Hepatocyte (in vitro differentiated cells): ENCODE results near the gene CUX1. TPM values are rescaled to one million over a fixed set of nuclear protein-coding genes. Genes with fewer than 3 reads are reported as not detected.

Source experiments
- DNase-seq: peaks from one replicate; pipeline ENCODE4 v3.0.0-alpha.2; 2016; ENCODE audit warnings: low spot score
- H2AFZ ChIP-seq: fragments of 200-600 bp; sonication (generic); 2 replicates; pipeline ENCODE4 v1.6.0; 2016; ENCODE audit warnings: antibody characterized with exemption, mild to moderate bottlenecking
- H3K27ac ChIP-seq: fragments of 200-600 bp; sonication (generic); 2 replicates; pipeline ENCODE4 v1.5.1; 2016; ENCODE audit warnings: mild to moderate bottlenecking
- H3K27me3 ChIP-seq: fragments of 200-600 bp; sonication (generic); 2 replicates; pipeline ENCODE4 v1.6.1; 2016
- H3K36me3 ChIP-seq: fragments of 200-600 bp; sonication (generic); replicated peaks from 2 replicates; pipeline ENCODE4 v1.5.1; 2016; ENCODE audit warnings: low read depth; ENCODE audit not compliant: insufficient read depth
- H3K4me1 ChIP-seq: fragments of 200-600 bp; sonication (generic); 2 replicates; pipeline ENCODE4 v1.5.1; 2016; ENCODE audit warnings: mild to moderate bottlenecking, moderate library complexity; ENCODE audit not compliant: insufficient read depth
- H3K4me2 ChIP-seq: fragments of 200-600 bp; sonication (generic); 2 replicates; pipeline ENCODE4 v1.6.0; 2016
- H3K4me3 ChIP-seq: fragments of 200-600 bp; sonication (generic); 2 replicates; pipeline ENCODE4 v1.5.1; 2016; ENCODE audit warnings: mild to moderate bottlenecking
- H3K79me2 ChIP-seq: fragments of 200-600 bp; sonication (generic); 2 replicates; pipeline ENCODE4 v1.6.0; 2017; ENCODE audit warnings: mild to moderate bottlenecking
- H3K9me2 ChIP-seq: fragments of 200-600 bp; sonication (generic); replicated peaks from 2 replicates; pipeline ENCODE4 v1.6.0; 2017; ENCODE audit warnings: mild to moderate bottlenecking; ENCODE audit not compliant: insufficient read depth
- H3K9me3 ChIP-seq: fragments of 200-600 bp; sonication (generic); 2 replicates; pipeline ENCODE4 v1.5.1; 2016; ENCODE audit warnings: low read depth, mild to moderate bottlenecking
- H4K20me1 ChIP-seq: fragments of 200-600 bp; sonication (generic); 2 replicates; pipeline ENCODE4 v1.6.0; 2016; ENCODE audit warnings: mild to moderate bottlenecking; ENCODE audit not compliant: insufficient read depth, poor library complexity, severe bottlenecking
- EZH2 ChIP-seq: fragments of 200-600 bp; sonication (generic); IDR thresholded peaks from 2 replicates; pipeline ENCODE4 v1.6.1; 2016; ENCODE audit warnings: antibody characterized with exemption, mild to moderate bottlenecking, borderline replicate concordance
- EZH2phosphoT487 ChIP-seq: fragments of 200-600 bp; sonication (generic); IDR thresholded peaks from one replicate; pipeline ENCODE4 v1.6.1; 2018; ENCODE audit warnings: antibody characterized with exemption, mild to moderate bottlenecking, low read depth, moderate library complexity; ENCODE audit not compliant: unreplicated experiment, severe bottlenecking
- WGBS: methylation state at CpG from one replicate; pipeline ENCODE4 v1.1.6; 2016; ENCODE audit warnings: low lambda C conversion rate; ENCODE audit errors: missing lambda C conversion rate; 5-methylcytosine and 5-hydroxymethylcytosine counted together
- polyA plus RNA-seq: library from polyadenylated mRNA; unstranded; fragments of >200 nt; fragmentation: Nextera tagmentation; extraction: Ambion mirVana; gene quantifications from 2 replicates; pipeline ENCODE4 v1.2.1, GENCODE V29; 2016
- total RNA-seq: library from RNA; depleted of rRNA; stranded (reverse); fragments of >200 nt; gene quantifications from 2 replicates; pipeline ENCODE4 v1.2.3, GENCODE V29; 2014
- TF ChIP-seq, protein P1 (sequence below): fragments of 200-600 bp; sonication (generic); IDR thresholded peaks from 2 replicates; pipeline ENCODE4 v1.5.1; 2016; ENCODE audit warnings: antibody characterized with exemption, mild to moderate bottlenecking; ENCODE audit not compliant: poor library complexity

CUX1 gene
- total and polyA plus RNA-seq, 2 experiments from 2014 or later: 60.1 to 76.8 TPM

DNA sequence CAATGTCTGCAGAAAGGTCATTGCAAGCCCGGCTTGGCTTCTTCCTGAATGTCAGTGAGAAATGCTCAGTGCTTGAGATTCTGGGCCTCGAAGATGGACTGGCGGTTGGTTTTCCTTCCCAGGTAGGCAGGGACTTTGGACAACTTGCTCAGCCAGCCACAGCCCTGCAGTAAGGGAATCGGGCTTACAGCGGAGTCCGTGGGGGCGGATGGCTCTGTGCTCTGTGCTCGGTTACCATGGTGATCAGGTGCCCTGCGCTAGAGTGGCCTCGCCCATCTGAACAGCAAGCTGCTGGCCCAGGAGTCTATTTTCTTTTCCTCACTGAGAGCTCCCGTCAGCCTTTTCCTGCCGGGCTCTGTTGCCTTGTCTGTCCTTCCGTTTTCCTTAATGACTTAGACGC is 391.4 kb downstream of the CUX1 start:
- Histone ChIP-seq H3K27ac (no peak overlapping the region), H3K4me2 (no peak overlapping the region), H2AFZ (no peak overlapping the region), H4K20me1 (no peaks in the 10 kb centered on the region), H3K9me2 (no peaks in the 10 kb centered on the region), H3K27me3 (no peaks in the 10 kb centered on the region), H3K4me3 (no peak overlapping the region), H3K9me3 (no peaks in the 10 kb centered on the region), H3K36me3 (no peaks in the 10 kb centered on the region), H3K4me1 (no peaks in the 10 kb centered on the region), H3K79me2 (no peaks in the 10 kb centered on the region)
- 81% methylated on average over 14 of the region's 14 CpGs for WGBS
- DNase-seq: peak; percentile 84
- TF ChIP-seq EZH2phosphoT487 (no peak), EZH2 (no peak)
- TF ChIP-seq, protein P1, sequence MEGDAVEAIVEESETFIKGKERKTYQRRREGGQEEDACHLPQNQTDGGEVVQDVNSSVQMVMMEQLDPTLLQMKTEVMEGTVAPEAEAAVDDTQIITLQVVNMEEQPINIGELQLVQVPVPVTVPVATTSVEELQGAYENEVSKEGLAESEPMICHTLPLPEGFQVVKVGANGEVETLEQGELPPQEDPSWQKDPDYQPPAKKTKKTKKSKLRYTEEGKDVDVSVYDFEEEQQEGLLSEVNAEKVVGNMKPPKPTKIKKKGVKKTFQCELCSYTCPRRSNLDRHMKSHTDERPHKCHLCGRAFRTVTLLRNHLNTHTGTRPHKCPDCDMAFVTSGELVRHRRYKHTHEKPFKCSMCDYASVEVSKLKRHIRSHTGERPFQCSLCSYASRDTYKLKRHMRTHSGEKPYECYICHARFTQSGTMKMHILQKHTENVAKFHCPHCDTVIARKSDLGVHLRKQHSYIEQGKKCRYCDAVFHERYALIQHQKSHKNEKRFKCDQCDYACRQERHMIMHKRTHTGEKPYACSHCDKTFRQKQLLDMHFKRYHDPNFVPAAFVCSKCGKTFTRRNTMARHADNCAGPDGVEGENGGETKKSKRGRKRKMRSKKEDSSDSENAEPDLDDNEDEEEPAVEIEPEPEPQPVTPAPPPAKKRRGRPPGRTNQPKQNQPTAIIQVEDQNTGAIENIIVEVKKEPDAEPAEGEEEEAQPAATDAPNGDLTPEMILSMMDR: no peak

DNA sequence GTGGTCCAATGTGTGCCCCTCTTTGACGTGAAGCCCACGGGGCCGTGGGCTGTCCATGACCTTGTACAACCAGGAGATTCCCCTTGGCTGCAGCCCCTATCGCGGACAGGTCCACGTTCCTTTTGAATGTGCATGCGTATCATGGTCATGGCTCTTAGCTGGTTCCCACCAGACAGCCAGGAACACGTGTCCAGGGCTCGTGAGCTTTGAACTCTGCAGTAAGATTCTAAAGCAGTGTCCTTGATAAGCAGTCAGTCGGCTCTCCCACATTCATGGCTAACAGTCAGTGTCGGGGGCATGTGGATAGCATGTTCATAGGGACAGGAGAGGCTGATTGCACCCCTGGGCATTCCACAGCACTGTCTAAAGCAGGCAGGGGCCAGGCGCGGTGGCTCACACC is 393.4 kb downstream of the CUX1 start:
- no peaks in the 10 kb centered on the region for H3K36me3 ChIP-seq
- no peaks in the 10 kb centered on the region for H3K9me2 ChIP-seq
- WGBS: 89% methylated on average over 13 of the region's 13 CpGs
- H3K4me2 ChIP-seq: no peak overlapping the region
- H3K27ac ChIP-seq: no peak overlapping the region
- no peak overlapping the region for H3K4me3 ChIP-seq
- H3K79me2 ChIP-seq: no peaks in the 10 kb centered on the region
- H3K9me3 ChIP-seq: no peaks in the 10 kb centered on the region
- H3K4me1 ChIP-seq: no peaks in the 10 kb centered on the region
- no peak overlapping the region for H2AFZ ChIP-seq
- no peaks in the 10 kb centered on the region for H3K27me3 ChIP-seq
- H4K20me1 ChIP-seq: no peaks in the 10 kb centered on the region
- no peak for DNase-seq
- no peak for TF ChIP-seq EZH2phosphoT487
- TF ChIP-seq, protein P1: no peak
- no peak for TF ChIP-seq EZH2

DNA sequence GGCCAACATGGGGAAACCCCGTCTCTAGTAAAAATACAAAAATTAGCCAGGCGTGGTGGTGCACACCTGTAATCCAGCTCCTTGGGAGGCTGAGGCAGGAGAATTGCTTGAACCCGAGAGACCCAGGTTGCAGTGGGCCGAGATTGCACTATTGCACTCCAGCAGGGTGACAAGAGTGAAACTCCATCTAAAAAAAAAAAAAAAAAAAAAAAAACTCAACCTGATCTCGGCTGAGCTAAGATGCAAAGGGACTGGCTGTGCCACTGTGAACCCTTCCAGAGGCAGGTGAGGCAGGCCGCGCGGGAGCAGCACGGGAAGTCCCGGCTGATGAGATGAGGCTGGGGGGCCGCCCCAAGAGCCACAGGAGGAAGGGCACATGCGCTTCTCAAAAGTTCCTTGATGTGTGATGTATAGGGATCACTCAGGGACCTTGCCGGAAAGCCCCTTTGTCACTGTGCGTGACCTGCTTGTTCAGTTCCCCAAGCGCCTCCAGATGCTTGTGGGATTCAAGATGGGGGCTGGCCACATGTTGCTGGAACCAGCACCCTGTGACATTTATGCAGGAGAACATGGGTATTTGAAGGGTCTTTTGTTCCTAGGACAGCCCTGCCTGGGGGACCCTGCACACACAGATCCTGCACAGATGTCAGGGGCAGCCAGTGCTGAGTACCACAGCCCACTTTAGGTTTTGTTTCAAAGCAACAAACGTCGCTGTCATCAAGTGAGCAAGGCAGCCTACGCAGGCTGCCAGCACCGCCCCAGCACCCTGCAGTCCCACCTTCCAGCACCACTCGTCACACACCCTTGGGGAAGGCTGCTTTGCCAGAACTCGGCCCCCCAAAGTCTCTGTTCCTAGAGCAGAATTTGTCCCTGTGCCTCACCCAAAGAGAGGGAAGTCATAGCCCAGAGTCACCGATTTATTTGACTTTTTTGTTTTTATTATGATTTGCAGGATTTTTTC is 394.4 kb downstream of the CUX1 start:
- Histone ChIP-seq H3K27me3 (no peaks in the 10 kb centered on the region), H3K36me3 (no peaks in the 10 kb centered on the region), H3K4me3 (no peak overlapping the region), H2AFZ (no peak overlapping the region), H3K4me1 (no peaks in the 10 kb centered on the region), H3K79me2 (no peaks in the 10 kb centered on the region), H3K4me2 (no peak overlapping the region), H3K9me2 (no peaks in the 10 kb centered on the region), H3K27ac (no peak overlapping the region), H4K20me1 (no peaks in the 10 kb centered on the region), H3K9me3 (no peaks in the 10 kb centered on the region)
- no peak for DNase-seq
- WGBS: 98% methylated on average over 22 of the region's 22 CpGs
- TF ChIP-seq EZH2phosphoT487 (no peak), EZH2 (no peak)
- TF ChIP-seq, protein P1: no peak
